Measurements from ENCODE around the gene STK32C. TPM values are rescaled to one million over a fixed set of nuclear protein-coding genes. Genes with fewer than 3 reads are reported as not detected.

The STK32C gene
- total RNA-seq, 1 donor from 2014 or later = 13.6 TPM

DNA sequence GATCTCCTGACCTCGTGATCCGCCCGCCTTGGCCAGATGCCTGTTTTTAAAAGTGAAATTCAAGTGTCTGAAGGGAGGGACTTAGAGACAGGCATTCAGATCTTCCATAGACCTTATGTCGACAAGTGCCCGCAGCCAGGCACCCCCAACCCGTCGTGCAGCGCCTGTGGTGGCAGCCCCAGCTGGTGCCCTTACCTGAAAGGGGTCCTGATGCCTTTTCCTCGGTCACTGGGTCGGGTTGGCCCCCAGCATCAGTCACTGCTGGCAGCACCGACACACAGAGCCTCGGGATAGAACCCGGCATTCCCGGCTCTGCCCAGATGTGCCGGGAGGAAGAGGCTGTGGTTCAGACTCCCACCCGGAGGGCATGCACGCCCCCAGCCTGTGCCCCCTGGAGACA is 47.5 kb upstream of the STK32C start:
- no peak overlapping the region for H2AFZ ChIP-seq (ENCODE audit: low read depth, low read length)
- H3K27ac ChIP-seq (ENCODE audit: low read depth, low read length) = no peak overlapping the region
- no peak overlapping the region for H3K27ac Mint-ChIP-seq (ENCODE audit: unreplicated experiment)

DNA sequence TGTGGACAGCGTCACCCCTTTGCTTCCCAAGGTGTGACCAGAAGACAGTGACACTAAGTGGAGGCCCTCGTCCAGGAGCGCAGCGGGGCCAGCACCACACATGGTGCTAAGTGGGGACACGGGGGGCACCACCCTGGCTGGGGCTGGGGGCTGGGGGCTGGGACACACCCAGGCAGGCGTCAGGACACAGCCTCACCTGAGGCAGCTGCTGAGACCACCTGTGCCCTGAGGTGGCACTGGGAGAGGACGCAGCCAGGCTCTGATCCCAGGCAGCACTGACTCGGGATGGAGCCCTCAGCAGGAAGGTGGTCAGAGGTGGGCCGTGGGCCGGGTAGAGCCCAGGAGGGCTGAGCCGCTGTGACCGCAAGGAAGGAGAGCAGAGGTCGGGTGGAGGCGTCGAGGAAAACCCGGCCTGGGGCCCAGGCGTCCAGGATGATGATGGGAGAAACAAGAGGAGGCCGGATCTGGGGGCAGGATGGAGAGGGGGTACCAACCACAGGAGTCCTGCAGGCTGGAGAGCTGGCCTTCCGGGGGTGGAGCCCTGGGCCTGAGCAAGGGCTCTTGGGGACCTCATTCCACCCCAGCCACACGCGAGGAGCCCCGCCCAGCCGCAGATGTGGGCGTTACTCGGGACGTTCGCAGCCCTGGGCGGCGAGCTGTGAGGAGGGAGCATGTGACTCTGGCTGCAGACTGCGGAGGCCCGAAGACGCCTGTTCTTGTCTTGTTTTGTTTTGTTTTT is 46.8 kb upstream of the STK32C start:
- Histone ChIP-seq H2AFZ (ENCODE audit: low read depth, low read length) (no peak overlapping the region), H3K27me3 (ENCODE audit: insufficient read depth, low read length) (no peaks in the 10 kb centered on the region), H3K4me1 (ENCODE audit: insufficient read depth, low read length) (no peaks in the 10 kb centered on the region), H3K9me3 (ENCODE audit: insufficient read depth, low read depth, low read length) (no peaks in the 10 kb centered on the region), H4K20me1 (ENCODE audit: insufficient read depth, low read length) (peaks cover 11% of the 10 kb centered on the region), H3K4me2 (ENCODE audit: low read length) (no peak overlapping the region), H3K79me2 (ENCODE audit: insufficient read depth, low read length) (no peaks in the 10 kb centered on the region), H3K4me3 (ENCODE audit: insufficient read depth, low read depth, low read length) (no peak overlapping the region), H3K36me3 (ENCODE audit: insufficient read depth, low read length) (no peaks in the 10 kb centered on the region), H3K27ac (ENCODE audit: low read depth, low read length) (no peak overlapping the region), H3K9ac (ENCODE audit: low read length) (no peak overlapping the region)
- Mint-ChIP-seq H3K27ac (ENCODE audit: unreplicated experiment) (no peak overlapping the region), H3K4me1 (ENCODE audit: low read depth, unreplicated experiment) (no peaks in the 10 kb centered on the region), H3K4me3 (ENCODE audit: unreplicated experiment) (no peak overlapping the region), H3K9me3 (ENCODE audit: unreplicated experiment) (no peaks in the 10 kb centered on the region), H3K36me3 (ENCODE audit: low read depth, unreplicated experiment) (peaks cover 10% of the 10 kb centered on the region), H3K27me3 (ENCODE audit: low read depth, unreplicated experiment) (no peaks in the 10 kb centered on the region)
- DNase-seq (ENCODE audit: low read depth) (no peak), FAIRE-seq (no peak)
- TF ChIP-seq EZH2 (IDR thresholded peaks at IDR 0.05; ENCODE audit: insufficient read depth, low read length) = no peak
- TF ChIP-seq, protein P1, sequence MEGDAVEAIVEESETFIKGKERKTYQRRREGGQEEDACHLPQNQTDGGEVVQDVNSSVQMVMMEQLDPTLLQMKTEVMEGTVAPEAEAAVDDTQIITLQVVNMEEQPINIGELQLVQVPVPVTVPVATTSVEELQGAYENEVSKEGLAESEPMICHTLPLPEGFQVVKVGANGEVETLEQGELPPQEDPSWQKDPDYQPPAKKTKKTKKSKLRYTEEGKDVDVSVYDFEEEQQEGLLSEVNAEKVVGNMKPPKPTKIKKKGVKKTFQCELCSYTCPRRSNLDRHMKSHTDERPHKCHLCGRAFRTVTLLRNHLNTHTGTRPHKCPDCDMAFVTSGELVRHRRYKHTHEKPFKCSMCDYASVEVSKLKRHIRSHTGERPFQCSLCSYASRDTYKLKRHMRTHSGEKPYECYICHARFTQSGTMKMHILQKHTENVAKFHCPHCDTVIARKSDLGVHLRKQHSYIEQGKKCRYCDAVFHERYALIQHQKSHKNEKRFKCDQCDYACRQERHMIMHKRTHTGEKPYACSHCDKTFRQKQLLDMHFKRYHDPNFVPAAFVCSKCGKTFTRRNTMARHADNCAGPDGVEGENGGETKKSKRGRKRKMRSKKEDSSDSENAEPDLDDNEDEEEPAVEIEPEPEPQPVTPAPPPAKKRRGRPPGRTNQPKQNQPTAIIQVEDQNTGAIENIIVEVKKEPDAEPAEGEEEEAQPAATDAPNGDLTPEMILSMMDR (IDR thresholded peaks at IDR 0.05; ENCODE audit: insufficient read depth, low read depth, low read length) = no peak

More for the DNA sequence above, 47.5 kb upstream of the STK32C start:
- no peak for FAIRE-seq
- Histone ChIP-seq H3K4me1 (ENCODE audit: insufficient read depth, low read length) (no peaks in the 10 kb centered on the region), H3K4me3 (ENCODE audit: insufficient read depth, low read depth, low read length) (no peak overlapping the region), H3K4me2 (ENCODE audit: low read length) (no peak overlapping the region), H4K20me1 (ENCODE audit: insufficient read depth, low read length) (peaks cover 11% of the 10 kb centered on the region), H3K9ac (ENCODE audit: low read length) (no peak overlapping the region), H3K27me3 (ENCODE audit: insufficient read depth, low read length) (no peaks in the 10 kb centered on the region), H3K79me2 (ENCODE audit: insufficient read depth, low read length) (no peaks in the 10 kb centered on the region), H3K9me3 (ENCODE audit: insufficient read depth, low read depth, low read length) (no peaks in the 10 kb centered on the region), H3K36me3 (ENCODE audit: insufficient read depth, low read length) (no peaks in the 10 kb centered on the region)
- H3K4me3 Mint-ChIP-seq (ENCODE audit: unreplicated experiment) = no peak overlapping the region
- no peak for TF ChIP-seq EZH2 (IDR thresholded peaks at IDR 0.05; ENCODE audit: insufficient read depth, low read length)
- TF ChIP-seq, protein P1 (IDR thresholded peaks at IDR 0.05; ENCODE audit: insufficient read depth, low read depth, low read length) = no peak
- no peaks in the 10 kb centered on the region for H3K9me3 Mint-ChIP-seq (ENCODE audit: unreplicated experiment)
- H3K4me1 Mint-ChIP-seq (ENCODE audit: low read depth, unreplicated experiment) = no peaks in the 10 kb centered on the region
- H3K36me3 Mint-ChIP-seq (ENCODE audit: low read depth, unreplicated experiment) = peaks cover 10% of the 10 kb centered on the region
- no peaks in the 10 kb centered on the region for H3K27me3 Mint-ChIP-seq (ENCODE audit: low read depth, unreplicated experiment)
- no peak for DNase-seq (ENCODE audit: low read depth)
